Measurements from ENCODE around the gene CPED1. TPM values are rescaled to one million over a fixed set of nuclear protein-coding genes. Genes with fewer than 3 reads are reported as not detected.
A peak's percentile ranks its signal among the peaks of the same experiment; 100 is the strongest.

CPED1 gene
- total and polyA plus RNA-seq, 4 experiments from 2014 or later = 0.32 TPM; not detected in 3

- Mint-ChIP-seq H3K9me3 (peaks cover 0 to 7% (median 0%) of the 10 kb centered on the region in 8 donors), H3K4me3 (peak overlapping the region; percentile 91 to 99 (median 96)), H3K4me1 (peaks cover 10 to 29% (median 15%) of the 10 kb centered on the region in 4 donors), H3K27ac (peak overlapping the region; percentile 98 to 99 (median 99)), H3K27me3 (peaks cover 7 to 14% of the 10 kb centered on the region in 2 donors), H3K36me3 (peaks cover 3 to 25% of the 10 kb centered on the region in 2 donors)
- ChIA-PET POLR2A (ENCODE audit: partially characterized antibody) (no interaction called here), CTCF (ENCODE audit: partially characterized antibody) (no interaction called here)
- Histone ChIP-seq H3K4me1 (ENCODE audit: insufficient read depth, low read length) (peaks cover 24% of the 10 kb centered on the region), H3K27ac (ENCODE audit: low read depth, low read length) (peak overlapping the region; percentile 99), H3K9me3 (ENCODE audit: control insufficient read depth in 1 of 2, low read length in 2 of 2) (no peaks in the 10 kb centered on the region), H3K4me3 (ENCODE audit: low read length in 2 of 2) (peak overlapping the region; percentile 80 to 93), H3K27me3 (ENCODE audit: insufficient read depth, low read length) (no peaks in the 10 kb centered on the region), H3K36me3 (ENCODE audit: insufficient read depth, low read length) (peaks cover 13% of the 10 kb centered on the region)
- no peak for DNase-seq
- intact Hi-C loops (cut with micrococcal nuclease) = no loop called here
Observed at GRCh38 chr7:120949393-120949911, 39.1 kb upstream of the CPED1 start.

GRCh38 chr7:120949998-120950538, 38.4 kb upstream of the CPED1 start:
- CTCF ChIA-PET (ENCODE audit: partially characterized antibody) = interaction anchor here (1.4 kb wide), 1 partner anchor 37 kb away, joined by 6 read pairs; no protein-coding TSS in a partner anchor
- no peaks in the 10 kb centered on the region for H3K9me3 ChIP-seq (ENCODE audit: control insufficient read depth in 1 of 2, low read length in 2 of 2)
- Mint-ChIP-seq H3K27me3 (peaks cover 7 to 14% of the 10 kb centered on the region in 2 donors), H3K4me1 (peaks cover 10 to 29% (median 16%) of the 10 kb centered on the region in 4 donors), H3K27ac (peak overlapping the region; percentile 98 to 99 (median 99)), H3K36me3 (peaks cover 3 to 31% of the 10 kb centered on the region in 2 donors), H3K9me3 (peaks cover 0 to 7% (median 0%) of the 10 kb centered on the region in 8 donors), H3K4me3 (peak overlapping the region; percentile 91 to 99 (median 96))
- peak overlapping the region; percentile 99 for H3K27ac ChIP-seq (ENCODE audit: low read depth, low read length)
- intact Hi-C loops (cut with micrococcal nuclease) = loop anchor here (1.0 to 5.0 kb wide), 4 partner anchors 37 to 582 kb away; partner anchors contain the start of gene TSPAN12
- POLR2A ChIA-PET (ENCODE audit: partially characterized antibody) = interaction anchor here (0.6 to 1.5 kb wide), 10 partner anchors 12 to 488 kb away, joined by 3 to 6 read pairs (median 3); partner anchors contain the start of genes CPED1 and FAM3C
- no peaks in the 10 kb centered on the region for H3K27me3 ChIP-seq (ENCODE audit: insufficient read depth, low read length)
- peak in 1 of 5 donors; percentile 33 for DNase-seq
- H3K36me3 ChIP-seq (ENCODE audit: insufficient read depth, low read length) = peaks cover 15% of the 10 kb centered on the region
- peak overlapping the region; percentile 80 to 93 for H3K4me3 ChIP-seq (ENCODE audit: low read length in 2 of 2)
- peaks cover 24% of the 10 kb centered on the region for H3K4me1 ChIP-seq (ENCODE audit: insufficient read depth, low read length)

- intact Hi-C loops (cut with micrococcal nuclease) = loop anchor here (1.0 to 5.0 kb wide), 4 partner anchors 37 to 582 kb away; partner anchors contain the start of gene TSPAN12
- peak within 1 kb of the TSS; percentile 80 to 93 for H3K4me3 ChIP-seq (ENCODE audit: low read length in 2 of 2)
- Mint-ChIP-seq H3K9me3 (peaks cover 0 to 7% (median 0%) of the 10 kb centered on the region in 8 donors), H3K27ac (peak within 1 kb of the TSS; percentile 98 to 99 (median 99)), H3K27me3 (peaks cover 7 to 14% of the 10 kb centered on the region in 2 donors), H3K4me3 (peak within 1 kb of the TSS; percentile 91 to 99 (median 96)), H3K36me3 (peaks cover 6 to 34% of the 10 kb centered on the region in 2 donors), H3K4me1 (peaks cover 13 to 33% (median 19%) of the 10 kb centered on the region in 4 donors)
- peak within 1 kb of the TSS; percentile 99 for H3K27ac ChIP-seq (ENCODE audit: low read depth, low read length)
- ChIA-PET CTCF (ENCODE audit: partially characterized antibody) (interaction anchor here (1.4 kb wide), 1 partner anchor 36 kb away, joined by 6 read pairs; no protein-coding TSS in a partner anchor), POLR2A (ENCODE audit: partially characterized antibody) (interaction anchor here (0.6 to 1.5 kb wide), 12 partner anchors 11 to 487 kb away, joined by 3 to 6 read pairs (median 3); partner anchors contain the start of genes CPED1 and FAM3C)
- no peaks in the 10 kb centered on the region for H3K27me3 ChIP-seq (ENCODE audit: insufficient read depth, low read length)
- H3K9me3 ChIP-seq (ENCODE audit: control insufficient read depth in 1 of 2, low read length in 2 of 2) = no peaks in the 10 kb centered on the region
- peaks cover 20% of the 10 kb centered on the region for H3K36me3 ChIP-seq (ENCODE audit: insufficient read depth, low read length)
- H3K4me1 ChIP-seq (ENCODE audit: insufficient read depth, low read length) = peaks cover 27% of the 10 kb centered on the region
- DNase-seq = peak; percentile 98 to 99 (median 98)
Observed at GRCh38 chr7:120950539-120951308, 37.8 kb upstream of the CPED1 start, which contains the start of gene ING3. TSS of gene ING3 (plus strand) at chr7:120950777. CDS start at chr7:120950897, 120 bp downstream.

GRCh38 chr7:120951309-120951699, 37.2 kb upstream of the CPED1 start:
- Histone ChIP-seq H3K27ac (ENCODE audit: low read depth, low read length) (peak overlapping the region; percentile 99), H3K36me3 (ENCODE audit: insufficient read depth, low read length) (peaks cover 25% of the 10 kb centered on the region), H3K4me3 (ENCODE audit: low read length in 2 of 2) (peak overlapping the region; percentile 67 to 93), H3K4me1 (ENCODE audit: insufficient read depth, low read length) (peaks cover 27% of the 10 kb centered on the region), H3K27me3 (ENCODE audit: insufficient read depth, low read length) (no peaks in the 10 kb centered on the region), H3K9me3 (ENCODE audit: control insufficient read depth in 1 of 2, low read length in 2 of 2) (no peaks in the 10 kb centered on the region)
- intact Hi-C loops (cut with micrococcal nuclease) = loop anchor here (5.0 kb wide), 2 partner anchors 94 to 581 kb away; partner anchors contain the start of gene TSPAN12
- Mint-ChIP-seq H3K36me3 (peaks cover 12 to 40% of the 10 kb centered on the region in 2 donors), H3K27me3 (peaks cover 5 to 12% of the 10 kb centered on the region in 2 donors), H3K9me3 (peaks cover 0 to 7% (median 0%) of the 10 kb centered on the region in 8 donors), H3K4me3 (peak overlapping the region; percentile 91 to 99 (median 96)), H3K4me1 (peaks cover 17 to 38% (median 20%) of the 10 kb centered on the region in 4 donors), H3K27ac (peak overlapping the region; percentile 98 to 99 (median 99))
- ChIA-PET CTCF (ENCODE audit: partially characterized antibody) (interaction anchor here (1.4 kb wide), 1 partner anchor 36 kb away, joined by 6 read pairs; no protein-coding TSS in a partner anchor), POLR2A (ENCODE audit: partially characterized antibody) (interaction anchor here (0.6 to 1.5 kb wide), 5 partner anchors 13 to 153 kb away, joined by 3 to 6 read pairs (median 3); partner anchors contain the start of gene CPED1)
- DNase-seq = no peak

GRCh38 chr7:120951826-120952225, 36.7 kb upstream of the CPED1 start:
- ChIA-PET CTCF (ENCODE audit: partially characterized antibody) (no interaction called here), POLR2A (ENCODE audit: partially characterized antibody) (interaction anchor here (1.2 kb wide), 1 partner anchor 13 kb away, joined by 4 read pairs; no protein-coding TSS in a partner anchor)
- peaks cover 3 to 10% of the 10 kb centered on the region in 2 donors for H3K27me3 Mint-ChIP-seq
- intact Hi-C loops (cut with micrococcal nuclease) = loop anchor here (5.0 kb wide), 2 partner anchors 95 to 580 kb away; partner anchors contain the start of gene TSPAN12
- H3K27ac ChIP-seq (ENCODE audit: low read depth, low read length) = peak overlapping the region; percentile 99
- peaks cover 17 to 40% (median 20%) of the 10 kb centered on the region in 4 donors for H3K4me1 Mint-ChIP-seq
- H3K36me3 Mint-ChIP-seq = peaks cover 13 to 42% of the 10 kb centered on the region in 2 donors
- H3K27ac Mint-ChIP-seq = peak overlapping the region; percentile 56 to 99 (median 99)
- peaks cover 27% of the 10 kb centered on the region for H3K4me1 ChIP-seq (ENCODE audit: insufficient read depth, low read length)
- H3K9me3 Mint-ChIP-seq = peaks cover 0 to 7% (median 0%) of the 10 kb centered on the region in 8 donors
- peak overlapping the region; percentile 67 to 93 for H3K4me3 ChIP-seq (ENCODE audit: low read length in 2 of 2)
- peak overlapping the region; percentile 91 to 99 (median 96) for H3K4me3 Mint-ChIP-seq
- peaks cover 28% of the 10 kb centered on the region for H3K36me3 ChIP-seq (ENCODE audit: insufficient read depth, low read length)
- DNase-seq = no peak
- no peaks in the 10 kb centered on the region for H3K27me3 ChIP-seq (ENCODE audit: insufficient read depth, low read length)
- no peaks in the 10 kb centered on the region for H3K9me3 ChIP-seq (ENCODE audit: control insufficient read depth in 1 of 2, low read length in 2 of 2)

- no peaks in the 10 kb centered on the region for H3K27me3 ChIP-seq (ENCODE audit: insufficient read depth, low read length)
- intact Hi-C loops (cut with micrococcal nuclease) = no loop called here
- H3K4me3 ChIP-seq (ENCODE audit: low read length in 2 of 2) = no peak overlapping the region
- peaks cover 28% of the 10 kb centered on the region for H3K36me3 ChIP-seq (ENCODE audit: insufficient read depth, low read length)
- H3K27me3 Mint-ChIP-seq = peaks cover 0 to 2% of the 10 kb centered on the region in 2 donors
- H3K4me1 ChIP-seq (ENCODE audit: insufficient read depth, low read length) = peaks cover 19% of the 10 kb centered on the region
- H3K27ac Mint-ChIP-seq = peak overlapping the region in 1 of 7 donors; percentile 47
- peaks cover 0 to 3% (median 0%) of the 10 kb centered on the region in 8 donors for H3K9me3 Mint-ChIP-seq
- no peak overlapping the region for H3K4me3 Mint-ChIP-seq
- peaks cover 21 to 33% (median 27%) of the 10 kb centered on the region in 4 donors for H3K4me1 Mint-ChIP-seq
- H3K9me3 ChIP-seq (ENCODE audit: control insufficient read depth in 1 of 2, low read length in 2 of 2) = no peaks in the 10 kb centered on the region
- no peak for DNase-seq
- peaks cover 31 to 60% of the 10 kb centered on the region in 2 donors for H3K36me3 Mint-ChIP-seq
- ChIA-PET CTCF (ENCODE audit: partially characterized antibody) (no interaction called here), POLR2A (ENCODE audit: partially characterized antibody) (no interaction called here)
- H3K27ac ChIP-seq (ENCODE audit: low read depth, low read length) = no peak overlapping the region
Observed at GRCh38 chr7:120955577-120956149, 32.8 kb upstream of the CPED1 start.
